ENCODE results near the gene ZNF229.
"Not testable (repeated sequence)": the region's sequence is repeated elsewhere in the genome, so short reads cannot be mapped to it uniquely, and the experiment has no call there.

The ZNF229 gene

GRCh38 chr19:44447916-44448674 lies at the start of gene ZNF229:
Gene ZNF229, minus strand, starts transcription at chr19:44448472. Its CDS starts 5,625 bp downstream, at chr19:44442847.
- peak; percentile 91 for DNase-seq (ENCODE audit: low read depth)

- DNase-seq (ENCODE audit: low read depth): no peak
Observed at GRCh38 chr19:44496711-44497110, 48.4 kb upstream of the ZNF229 start.

DNA sequence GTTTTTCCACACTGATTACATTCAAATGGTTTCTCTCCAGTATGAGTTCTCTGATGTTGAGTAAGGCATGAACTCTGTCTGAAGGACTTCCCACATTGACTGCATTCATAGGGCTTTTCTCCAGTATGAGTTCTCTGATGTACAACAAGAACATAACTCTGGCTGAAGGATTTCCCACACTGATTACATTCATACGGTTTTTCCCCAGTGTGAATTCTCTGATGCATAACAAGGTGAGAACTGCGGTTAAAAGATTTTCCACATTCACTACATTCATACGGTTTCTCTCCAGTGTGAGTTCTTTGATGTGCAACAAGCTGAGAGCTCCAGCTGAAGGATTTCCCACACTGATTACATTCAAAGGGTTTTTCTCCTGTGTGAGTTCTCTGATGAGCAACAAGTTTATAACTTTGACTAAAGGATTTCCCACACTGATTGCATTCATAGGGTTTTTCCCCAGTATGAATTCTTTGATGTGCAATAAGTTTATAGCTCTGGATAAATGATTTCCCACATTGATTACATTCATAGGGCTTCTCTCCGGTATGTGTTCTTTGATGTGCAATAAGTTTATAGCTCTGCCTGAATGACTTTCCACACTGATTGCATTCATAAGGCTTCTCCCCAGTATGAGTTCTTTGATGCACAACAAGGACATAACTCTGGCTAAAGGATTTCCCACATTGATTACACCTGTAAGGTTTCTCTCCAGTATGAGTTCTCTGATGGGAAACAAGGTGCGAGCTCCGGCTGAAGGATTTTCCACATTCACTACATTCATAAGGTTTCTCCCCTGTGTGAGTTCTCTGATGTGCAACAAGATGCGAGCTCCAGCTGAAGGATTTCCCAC lies 28.5 kb upstream of the ZNF229 start:
- no peak for DNase-seq (ENCODE audit: low read depth)

- not testable (repeated sequence) for DNase-seq (ENCODE audit: low read depth)
Observed at GRCh38 chr19:44468730-44469129, 20.5 kb upstream of the ZNF229 start.

DNA sequence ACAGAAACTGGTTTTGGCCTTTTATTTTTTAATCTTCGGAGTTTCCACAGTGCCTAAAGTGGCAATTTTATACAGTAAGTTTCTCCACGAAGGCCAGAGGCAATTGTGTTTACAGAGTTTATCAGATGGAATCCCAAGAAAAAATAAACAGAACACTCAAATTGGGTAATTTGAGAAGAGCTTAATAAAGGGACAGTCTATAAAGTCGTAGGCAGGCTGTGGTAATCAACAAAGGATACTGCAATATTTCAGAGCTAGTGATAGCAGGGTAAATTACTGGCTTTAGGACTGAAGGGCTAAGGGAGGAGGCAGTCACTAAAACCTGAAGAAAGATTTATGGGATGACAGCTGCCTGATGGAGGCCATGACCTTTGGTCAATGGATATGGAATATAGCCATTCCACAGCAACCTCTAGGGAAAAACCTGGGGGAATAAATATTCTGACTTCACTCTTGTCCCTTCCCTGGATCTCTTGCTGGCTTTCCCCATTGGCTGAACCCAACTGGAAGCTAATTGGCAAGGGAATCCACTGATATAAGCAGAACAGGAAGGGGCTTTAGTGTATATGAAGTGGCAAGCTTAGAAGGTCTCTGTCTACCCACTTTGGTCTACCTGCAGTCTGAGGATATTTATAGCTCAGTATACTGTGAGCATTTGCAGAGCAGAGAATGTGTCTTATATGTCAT lies 14.5 kb upstream of the ZNF229 start:
- DNase-seq (ENCODE audit: low read depth): not testable (repeated sequence)

- DNase-seq (ENCODE audit: low read depth): not testable (repeated sequence)
Observed at GRCh38 chr19:44456016-44456415, 7.7 kb upstream of the ZNF229 start.

DNA sequence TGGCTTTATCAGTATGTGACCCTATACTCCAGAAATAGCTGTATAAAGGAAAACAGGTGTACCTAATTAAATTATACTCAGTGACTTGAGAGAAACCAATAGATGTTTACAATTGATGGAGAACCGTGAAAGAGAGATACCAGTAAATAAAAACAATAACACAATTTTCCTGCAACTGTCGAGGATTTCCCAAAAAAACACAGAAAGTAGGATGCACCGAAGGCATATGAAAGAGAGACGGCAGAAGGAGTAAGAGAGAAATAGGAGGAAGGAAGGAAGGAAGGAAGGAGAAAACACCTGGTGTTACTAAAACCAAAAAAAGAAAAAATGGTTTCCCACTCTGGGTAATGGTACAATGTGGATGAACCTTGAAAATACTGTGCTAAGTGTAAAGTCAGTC lies 6.8 kb upstream of the ZNF229 start:
- DNase-seq (ENCODE audit: low read depth): no peak

DNA sequence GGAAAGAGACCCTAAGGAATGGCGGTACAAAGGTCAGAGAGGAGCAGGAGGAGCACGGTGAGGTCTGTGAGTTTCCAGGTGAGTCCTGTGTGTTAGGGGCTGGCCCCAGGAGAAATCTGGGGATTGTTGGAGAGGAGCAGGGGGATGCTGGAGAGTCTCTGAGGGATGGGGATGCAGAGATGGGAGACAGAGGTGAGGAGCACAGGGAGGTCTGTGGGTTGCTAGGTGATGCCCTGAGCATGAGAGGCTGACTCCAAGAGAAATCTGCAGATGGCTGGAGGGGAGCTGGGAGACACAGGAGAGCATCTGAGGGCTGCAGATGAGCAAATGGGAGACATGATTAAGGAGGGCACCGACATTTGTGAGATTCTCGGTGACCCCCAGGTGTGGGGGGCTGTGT lies 4.1 kb upstream of the ZNF229 start:
- no peak for DNase-seq (ENCODE audit: low read depth)

DNA sequence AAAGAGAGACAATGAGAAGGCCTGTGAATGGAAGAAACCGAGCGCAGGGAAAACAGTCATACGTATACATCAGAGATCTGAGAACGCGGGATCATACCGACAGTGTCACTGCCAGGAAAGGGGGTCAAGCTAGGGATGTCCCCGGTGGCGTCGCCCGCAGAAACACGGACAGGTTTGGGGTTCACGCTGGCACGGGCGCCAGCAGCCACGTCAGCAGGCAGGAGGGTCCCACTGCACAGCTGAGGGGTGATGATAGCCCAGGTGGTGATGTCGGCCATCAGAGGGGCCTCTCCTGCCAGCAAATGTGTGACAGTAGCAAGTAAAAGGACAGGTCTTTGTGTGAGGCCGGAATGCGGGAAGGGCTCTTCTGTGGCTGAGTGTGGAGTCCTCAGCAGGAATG lies 3.4 kb upstream of the ZNF229 start:
- DNase-seq (ENCODE audit: low read depth): no peak

DNA sequence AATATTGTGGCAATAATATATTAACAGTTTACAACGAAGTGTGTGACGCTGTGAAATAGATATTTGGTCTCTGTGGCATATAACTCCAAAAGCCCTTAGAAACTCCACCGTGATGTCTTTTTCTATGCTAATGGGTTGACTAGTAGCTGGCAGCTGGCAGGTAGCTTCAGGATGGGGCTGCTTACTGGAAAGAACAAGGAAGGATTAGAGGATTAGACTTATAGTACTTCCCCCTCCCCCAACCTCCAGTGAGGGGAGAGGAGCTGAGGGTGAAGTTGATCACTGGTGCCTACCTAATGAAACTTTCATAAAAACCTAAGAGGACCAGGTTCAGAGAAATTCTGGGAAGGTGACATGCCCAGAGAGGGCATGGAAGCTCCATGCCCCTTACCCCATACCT lies 9.8 kb downstream of the ZNF229 start:
- DNase-seq (ENCODE audit: low read depth): no peak

DNA sequence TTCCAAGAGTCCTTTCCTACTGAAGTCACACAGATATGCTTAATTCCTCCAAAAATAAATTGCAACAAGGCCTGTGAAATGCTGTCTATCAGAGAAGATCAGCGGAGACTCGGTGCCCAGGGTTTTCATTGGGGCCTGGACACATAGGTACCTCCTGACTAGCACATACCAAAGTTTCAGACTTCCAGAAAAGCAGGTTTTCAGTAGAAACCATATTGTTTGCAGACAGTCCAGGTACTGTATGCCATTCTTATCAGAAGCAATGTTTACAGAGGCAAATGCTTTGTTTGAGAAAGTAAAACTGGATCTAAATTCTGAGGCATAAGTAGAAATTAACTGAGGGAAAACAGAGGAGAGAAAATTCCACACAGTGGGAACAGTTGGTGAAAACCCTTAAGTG lies 12.8 kb downstream of the ZNF229 start:
- DNase-seq (ENCODE audit: low read depth): no peak

GRCh38 chr19:44430956-44431355 lies 17.3 kb downstream of the ZNF229 start:
- no peak for DNase-seq (ENCODE audit: low read depth)

GRCh38 chr19:44415553-44415952 lies 32.7 kb downstream of the ZNF229 start:
- DNase-seq (ENCODE audit: low read depth): not testable (repeated sequence)

DNA sequence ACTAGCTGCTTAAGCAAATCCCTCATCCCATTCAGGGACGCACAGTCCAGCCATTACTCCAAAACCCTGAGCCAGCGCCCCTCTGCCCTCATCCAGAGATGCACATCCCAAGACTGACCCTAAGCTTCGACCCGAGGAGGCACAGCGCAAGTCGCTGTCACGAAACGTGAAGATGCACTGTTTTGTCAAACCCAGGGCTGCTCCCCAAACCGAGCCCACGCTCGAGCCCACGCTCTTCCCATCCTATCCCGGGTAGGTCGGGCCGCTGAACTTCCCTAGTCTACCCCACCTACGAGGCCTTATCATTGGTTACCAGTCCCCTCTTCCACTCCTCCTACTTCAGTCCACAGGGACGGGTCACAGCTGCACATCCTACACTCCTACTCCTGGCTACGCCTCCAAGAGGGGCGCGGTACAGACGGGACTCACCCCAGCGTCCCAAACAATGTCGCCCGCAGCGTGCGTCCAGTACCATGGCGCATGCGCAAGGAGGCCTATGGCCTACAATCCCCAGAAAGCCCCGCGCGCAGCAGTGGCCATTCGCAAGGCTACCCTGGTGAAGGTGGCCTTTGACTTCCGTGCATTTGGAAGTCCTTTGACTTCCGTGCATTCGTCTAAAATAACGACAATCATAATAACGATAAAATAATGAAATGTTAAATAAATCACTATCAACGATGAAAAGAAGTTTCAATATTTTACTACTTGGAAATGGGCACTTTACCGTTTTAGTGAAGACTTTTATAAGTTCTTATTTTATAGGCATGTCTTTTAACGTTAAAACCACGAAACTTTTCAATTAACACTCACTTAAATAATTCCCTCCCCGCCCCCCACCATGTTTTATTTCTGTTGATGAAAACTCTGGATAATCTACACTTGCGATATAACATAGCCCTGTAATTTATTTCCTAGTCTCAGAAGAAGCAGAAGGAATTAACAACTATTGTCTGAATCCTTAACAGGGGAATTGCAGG lies 46.8 kb downstream of the ZNF229 start, which contains the start of gene ZNF285:
Gene ZNF285 (minus strand): TSS at position 470 of the 977 bp plus-strand sequence. CDS start 4,395 bp downstream, outside the sequence.
- peak; percentile 91 for DNase-seq (ENCODE audit: low read depth)

DNA sequence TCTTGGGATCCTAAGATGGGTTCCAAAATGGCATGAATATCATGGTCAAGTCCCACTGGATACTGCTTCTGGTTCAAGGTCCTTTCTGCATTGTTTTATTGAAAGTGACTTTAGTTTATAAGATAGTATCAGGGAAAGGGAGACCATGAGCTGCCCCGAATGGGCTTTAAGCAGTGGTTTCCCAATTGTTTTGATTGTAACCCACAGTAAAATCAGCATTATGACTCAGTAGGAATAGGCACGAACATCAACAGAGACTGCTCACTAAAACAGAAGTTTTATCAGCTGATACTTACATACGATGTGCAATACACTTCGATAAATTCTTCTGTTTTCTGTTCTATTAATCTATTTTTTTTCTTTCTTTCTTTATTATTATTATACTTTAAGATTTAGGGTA lies 59.0 kb downstream of the ZNF229 start:
- DNase-seq (ENCODE audit: low read depth): not testable (repeated sequence)

Data from non-pigmented ciliary epithelial cell (primary cell).